Measurements from ENCODE around the gene CREB3. TPM values are rescaled to one million over a fixed set of nuclear protein-coding genes. Genes with fewer than 3 reads are reported as not detected.

Gene CREB3
- total and polyA plus RNA-seq, 4 donors = 9.2 to 21.4 (median 18.1) TPM

DNA sequence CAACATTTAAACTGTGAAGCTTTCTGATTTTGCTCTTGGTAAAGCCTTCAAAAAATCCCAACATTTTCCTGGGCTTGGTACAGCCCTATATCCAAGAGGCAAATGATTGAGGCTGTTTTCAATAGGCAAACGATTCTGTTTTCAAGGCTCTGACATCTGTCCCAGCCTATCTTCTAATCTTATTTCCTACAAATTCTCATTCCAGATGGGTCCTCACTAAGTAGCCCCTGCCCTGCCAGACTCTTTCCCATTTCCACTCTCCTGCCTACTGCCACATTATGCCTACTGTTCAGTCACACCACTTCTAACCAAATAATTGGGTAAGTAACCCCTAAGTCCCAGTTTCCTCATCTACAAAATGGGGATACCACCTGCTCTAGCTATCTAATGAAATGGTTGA lies 13.1 kb downstream of the CREB3 start:
- H3K9ac ChIP-seq (ENCODE audit: low read depth in 1 of 2, low read length in 2 of 2) = no peak overlapping the region
- no peak overlapping the region for H3K27ac ChIP-seq (ENCODE audit: low read depth in 1 of 2, low read length in 2 of 2)
- H3K9me3 ChIP-seq (ENCODE audit: control insufficient read depth in 4 of 4, low read length in 3 of 4) = no peaks in the 10 kb centered on the region
- H3K4me1 ChIP-seq (ENCODE audit: control insufficient read depth in 4 of 4, insufficient read depth in 4 of 4, low read length in 3 of 4) = peaks cover 11 to 40% (median 33%) of the 10 kb centered on the region in 4 donors
- no peak for DNase-seq (ENCODE audit: low spot score)
- 48% methylated on average over 1 of the region's 1 CpG for WGBS
- no peak overlapping the region for H3K4me3 ChIP-seq (ENCODE audit: low read depth in 1 of 3, low read length in 3 of 3)
- H3K36me3 ChIP-seq (ENCODE audit: control insufficient read depth in 4 of 4, insufficient read depth in 3 of 4, low read depth in 1 of 4, low read length in 3 of 4) = peaks cover 2 to 33% (median 32%) of the 10 kb centered on the region in 4 donors
- no peaks in the 10 kb centered on the region for H3K27me3 ChIP-seq (ENCODE audit: control insufficient read depth in 4 of 4, insufficient read depth in 4 of 4, low read length in 3 of 4)
- TF ChIP-seq, protein P1, sequence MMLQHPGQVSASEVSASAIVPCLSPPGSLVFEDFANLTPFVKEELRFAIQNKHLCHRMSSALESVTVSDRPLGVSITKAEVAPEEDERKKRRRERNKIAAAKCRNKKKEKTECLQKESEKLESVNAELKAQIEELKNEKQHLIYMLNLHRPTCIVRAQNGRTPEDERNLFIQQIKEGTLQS (IDR thresholded peaks at IDR 0.05) = no peak
- TF ChIP-seq ZBTB33 (IDR thresholded peaks at IDR 0.05) = no peak

DNA sequence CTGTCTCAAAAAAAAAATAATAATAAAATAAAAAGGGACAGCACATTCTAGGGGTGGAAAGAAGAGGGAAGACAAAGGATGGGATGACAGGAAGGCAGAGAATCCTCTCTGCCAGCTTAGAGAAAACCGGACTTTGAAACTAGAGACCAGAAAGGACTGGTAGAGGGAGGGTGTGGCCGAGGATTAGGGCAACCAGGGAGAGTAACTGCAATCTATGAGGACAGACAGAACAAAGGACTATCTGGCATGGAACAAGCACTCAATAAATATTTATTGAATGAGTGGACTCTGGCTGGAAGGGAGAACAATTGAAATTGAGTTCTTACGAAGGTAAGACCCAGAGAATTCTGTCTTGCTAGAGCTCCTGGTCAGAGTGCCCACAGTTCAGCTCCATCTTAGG lies 14.1 kb downstream of the CREB3 start:
- peaks cover 0 to 38% (median 34%) of the 10 kb centered on the region in 4 donors for H3K36me3 ChIP-seq (ENCODE audit: control insufficient read depth in 4 of 4, insufficient read depth in 3 of 4, low read depth in 1 of 4, low read length in 3 of 4)
- no peaks in the 10 kb centered on the region for H3K27me3 ChIP-seq (ENCODE audit: control insufficient read depth in 4 of 4, insufficient read depth in 4 of 4, low read length in 3 of 4)
- DNase-seq (ENCODE audit: low spot score) = no peak
- H3K9ac ChIP-seq (ENCODE audit: low read depth in 1 of 2, low read length in 2 of 2) = no peak overlapping the region
- peak overlapping the region in 1 of 2 donors; percentile 35 for H3K27ac ChIP-seq (ENCODE audit: low read depth in 1 of 2, low read length in 2 of 2)
- WGBS = 14% methylated on average over 3 of the region's 3 CpGs
- H3K4me1 ChIP-seq (ENCODE audit: control insufficient read depth in 4 of 4, insufficient read depth in 4 of 4, low read length in 3 of 4) = peaks cover 11 to 40% (median 33%) of the 10 kb centered on the region in 4 donors
- TF ChIP-seq FOXA1 (IDR thresholded peaks at IDR 0.05) (no peak), FOXA2 (IDR thresholded peaks at IDR 0.05) (no peak), HNF4G (IDR thresholded peaks at IDR 0.05) (peak; percentile 75), SP1 (IDR thresholded peaks at IDR 0.05) (peak; percentile 44), TAF1 (conservative IDR thresholded peaks at IDR 0.05) (no peak), YY1 (IDR thresholded peaks at IDR 0.05) (peak; percentile 52), NR2F2 (IDR thresholded peaks at IDR 0.05) (no peak), HNF4A (conservative IDR thresholded peaks at IDR 0.05) (peak; percentile 87 to 94), GABPA (IDR thresholded peaks at IDR 0.05 in 1 of 2, conservative IDR thresholded peaks at IDR 0.05 in 1 of 2) (peak in 1 of 2 donors; percentile 60), ZBTB33 (IDR thresholded peaks at IDR 0.05) (no peak), EGR1 (IDR thresholded peaks at IDR 0.05; ENCODE audit: low read depth in 2 of 2) (no peak), RXRA (IDR thresholded peaks at IDR 0.05) (peak; percentile 54 to 82), JUND (IDR thresholded peaks at IDR 0.05) (peak in 1 of 2 donors; percentile 78), CTCF (IDR thresholded peaks at IDR 0.05; ENCODE audit: low read depth, low read length, missing input control) (no peak), RAD21 (IDR thresholded peaks at IDR 0.05) (peak; percentile 18 to 26)
- TF ChIP-seq, protein P1 (IDR thresholded peaks at IDR 0.05) = no peak
- TF ChIP-seq, protein P2, sequence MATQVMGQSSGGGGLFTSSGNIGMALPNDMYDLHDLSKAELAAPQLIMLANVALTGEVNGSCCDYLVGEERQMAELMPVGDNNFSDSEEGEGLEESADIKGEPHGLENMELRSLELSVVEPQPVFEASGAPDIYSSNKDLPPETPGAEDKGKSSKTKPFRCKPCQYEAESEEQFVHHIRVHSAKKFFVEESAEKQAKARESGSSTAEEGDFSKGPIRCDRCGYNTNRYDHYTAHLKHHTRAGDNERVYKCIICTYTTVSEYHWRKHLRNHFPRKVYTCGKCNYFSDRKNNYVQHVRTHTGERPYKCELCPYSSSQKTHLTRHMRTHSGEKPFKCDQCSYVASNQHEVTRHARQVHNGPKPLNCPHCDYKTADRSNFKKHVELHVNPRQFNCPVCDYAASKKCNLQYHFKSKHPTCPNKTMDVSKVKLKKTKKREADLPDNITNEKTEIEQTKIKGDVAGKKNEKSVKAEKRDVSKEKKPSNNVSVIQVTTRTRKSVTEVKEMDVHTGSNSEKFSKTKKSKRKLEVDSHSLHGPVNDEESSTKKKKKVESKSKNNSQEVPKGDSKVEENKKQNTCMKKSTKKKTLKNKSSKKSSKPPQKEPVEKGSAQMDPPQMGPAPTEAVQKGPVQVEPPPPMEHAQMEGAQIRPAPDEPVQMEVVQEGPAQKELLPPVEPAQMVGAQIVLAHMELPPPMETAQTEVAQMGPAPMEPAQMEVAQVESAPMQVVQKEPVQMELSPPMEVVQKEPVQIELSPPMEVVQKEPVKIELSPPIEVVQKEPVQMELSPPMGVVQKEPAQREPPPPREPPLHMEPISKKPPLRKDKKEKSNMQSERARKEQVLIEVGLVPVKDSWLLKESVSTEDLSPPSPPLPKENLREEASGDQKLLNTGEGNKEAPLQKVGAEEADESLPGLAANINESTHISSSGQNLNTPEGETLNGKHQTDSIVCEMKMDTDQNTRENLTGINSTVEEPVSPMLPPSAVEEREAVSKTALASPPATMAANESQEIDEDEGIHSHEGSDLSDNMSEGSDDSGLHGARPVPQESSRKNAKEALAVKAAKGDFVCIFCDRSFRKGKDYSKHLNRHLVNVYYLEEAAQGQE (IDR thresholded peaks at IDR 0.05) = peak; percentile 44
- TF ChIP-seq, protein P3, sequence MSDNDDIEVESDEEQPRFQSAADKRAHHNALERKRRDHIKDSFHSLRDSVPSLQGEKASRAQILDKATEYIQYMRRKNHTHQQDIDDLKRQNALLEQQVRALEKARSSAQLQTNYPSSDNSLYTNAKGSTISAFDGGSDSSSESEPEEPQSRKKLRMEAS (IDR thresholded peaks at IDR 0.05) = no peak
- H3K4me3 ChIP-seq (ENCODE audit: low read depth in 1 of 3, low read length in 3 of 3) = peak overlapping the region; percentile 28 to 82 (median 68)
- no peaks in the 10 kb centered on the region for H3K9me3 ChIP-seq (ENCODE audit: control insufficient read depth in 4 of 4, low read length in 3 of 4)

Data from liver (tissue), 9 donors.